ENCODE measurements around the gene UNC80. TPM values are rescaled to one million over a fixed set of nuclear protein-coding genes. Genes with fewer than 3 reads are reported as not detected.

UNC80 gene
- total RNA-seq, 4 donors from 2014 or later, result 0.19 TPM; not detected in 3

DNA sequence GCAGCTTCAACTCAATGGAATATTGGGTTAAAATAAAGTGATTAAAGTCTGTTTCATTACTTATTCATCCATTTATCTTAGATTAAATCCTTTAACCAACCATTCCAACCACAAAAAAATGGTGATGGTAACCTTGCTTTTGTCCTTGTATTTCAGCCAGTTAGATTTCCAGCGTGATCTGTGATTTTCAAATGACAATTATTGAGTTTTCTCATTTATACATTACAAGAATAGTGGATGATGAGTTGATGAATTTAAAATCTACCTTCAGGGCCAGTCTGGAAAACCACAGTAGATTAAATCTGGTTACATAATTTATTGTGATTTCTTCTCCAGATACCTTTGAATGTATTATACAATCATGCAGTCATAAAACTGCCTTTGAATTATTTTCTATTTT lies 29.7 kb upstream of the UNC80 start:
- WGBS, 2 donors, result 55 to 59% methylated on average over 1 of the region's 1 CpG
- Histone ChIP-seq H3K27me3 (no peaks in the 10 kb centered on the region), H3K36me3 (no peaks in the 10 kb centered on the region), H3K27ac (no peak overlapping the region), H3K9me3 (no peaks in the 10 kb centered on the region), H3K4me3 (no peak overlapping the region), H3K4me1 (no peaks in the 10 kb centered on the region)
- DNase-seq, result no peak
- intact Hi-C loops (cut with DNase I), result no loop called here
- TF ChIP-seq POLR2A (IDR thresholded peaks at IDR 0.05), result no peak
- TF ChIP-seq, protein P1, sequence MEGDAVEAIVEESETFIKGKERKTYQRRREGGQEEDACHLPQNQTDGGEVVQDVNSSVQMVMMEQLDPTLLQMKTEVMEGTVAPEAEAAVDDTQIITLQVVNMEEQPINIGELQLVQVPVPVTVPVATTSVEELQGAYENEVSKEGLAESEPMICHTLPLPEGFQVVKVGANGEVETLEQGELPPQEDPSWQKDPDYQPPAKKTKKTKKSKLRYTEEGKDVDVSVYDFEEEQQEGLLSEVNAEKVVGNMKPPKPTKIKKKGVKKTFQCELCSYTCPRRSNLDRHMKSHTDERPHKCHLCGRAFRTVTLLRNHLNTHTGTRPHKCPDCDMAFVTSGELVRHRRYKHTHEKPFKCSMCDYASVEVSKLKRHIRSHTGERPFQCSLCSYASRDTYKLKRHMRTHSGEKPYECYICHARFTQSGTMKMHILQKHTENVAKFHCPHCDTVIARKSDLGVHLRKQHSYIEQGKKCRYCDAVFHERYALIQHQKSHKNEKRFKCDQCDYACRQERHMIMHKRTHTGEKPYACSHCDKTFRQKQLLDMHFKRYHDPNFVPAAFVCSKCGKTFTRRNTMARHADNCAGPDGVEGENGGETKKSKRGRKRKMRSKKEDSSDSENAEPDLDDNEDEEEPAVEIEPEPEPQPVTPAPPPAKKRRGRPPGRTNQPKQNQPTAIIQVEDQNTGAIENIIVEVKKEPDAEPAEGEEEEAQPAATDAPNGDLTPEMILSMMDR (IDR thresholded peaks at IDR 0.05), result no peak

DNA sequence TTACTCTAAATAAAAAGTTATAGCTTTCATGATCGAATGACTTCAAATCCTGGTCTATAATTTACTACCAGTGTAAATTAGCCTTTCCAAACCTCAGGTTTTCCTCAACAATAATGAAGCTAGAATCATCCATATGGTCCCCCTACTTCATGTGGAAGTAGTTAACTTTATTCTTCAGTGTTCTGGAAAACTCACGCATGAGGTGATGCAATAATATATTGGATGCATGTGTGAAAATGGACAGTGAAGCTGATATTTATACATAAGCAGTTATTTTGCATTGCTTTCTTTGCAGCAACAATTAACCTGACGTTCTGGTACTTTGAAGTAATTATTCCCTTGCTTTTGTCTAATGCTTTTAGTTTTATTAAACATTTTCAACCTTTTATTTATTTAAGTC lies 18.6 kb upstream of the UNC80 start:
- Histone ChIP-seq H3K9me3 (no peaks in the 10 kb centered on the region), H3K4me1 (no peaks in the 10 kb centered on the region), H3K36me3 (no peaks in the 10 kb centered on the region), H3K4me3 (no peak overlapping the region), H3K27me3 (no peaks in the 10 kb centered on the region), H3K27ac (no peak overlapping the region)
- 34 to 40% methylated on average over 3 of the region's 3 CpGs for WGBS, 2 donors
- DNase-seq, result no peak
- TF ChIP-seq, protein P1 (IDR thresholded peaks at IDR 0.05), result no peak
- TF ChIP-seq POLR2A (IDR thresholded peaks at IDR 0.05), result no peak
- intact Hi-C loops (cut with DNase I), result no loop called here

DNA sequence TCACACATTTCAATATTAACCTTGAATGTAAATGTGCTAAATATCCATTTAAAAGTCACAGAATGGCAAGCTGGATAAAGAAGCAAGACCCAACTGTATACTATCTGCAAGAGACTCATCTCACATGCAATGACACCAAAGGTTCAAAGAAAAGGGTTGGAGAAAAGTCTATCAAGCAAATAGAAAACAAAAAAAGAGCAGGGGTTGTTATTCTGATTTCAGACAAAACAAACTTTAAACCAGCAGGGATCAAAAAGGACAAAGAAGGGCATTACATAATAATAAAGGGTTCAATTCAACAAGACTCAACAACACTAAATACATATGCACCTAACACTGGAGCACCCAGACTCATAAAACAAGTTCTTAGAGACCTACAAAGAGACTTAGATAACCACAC lies 14.5 kb upstream of the UNC80 start:
- Histone ChIP-seq H3K9me3 (no peaks in the 10 kb centered on the region), H3K4me3 (no peak overlapping the region), H3K36me3 (no peaks in the 10 kb centered on the region), H3K4me1 (no peaks in the 10 kb centered on the region), H3K27ac (no peak overlapping the region), H3K27me3 (no peaks in the 10 kb centered on the region)
- no peak for DNase-seq
- TF ChIP-seq, protein P1 (IDR thresholded peaks at IDR 0.05), result no peak
- no peak for TF ChIP-seq POLR2A (IDR thresholded peaks at IDR 0.05)
- intact Hi-C loops (cut with DNase I), result no loop called here

DNA sequence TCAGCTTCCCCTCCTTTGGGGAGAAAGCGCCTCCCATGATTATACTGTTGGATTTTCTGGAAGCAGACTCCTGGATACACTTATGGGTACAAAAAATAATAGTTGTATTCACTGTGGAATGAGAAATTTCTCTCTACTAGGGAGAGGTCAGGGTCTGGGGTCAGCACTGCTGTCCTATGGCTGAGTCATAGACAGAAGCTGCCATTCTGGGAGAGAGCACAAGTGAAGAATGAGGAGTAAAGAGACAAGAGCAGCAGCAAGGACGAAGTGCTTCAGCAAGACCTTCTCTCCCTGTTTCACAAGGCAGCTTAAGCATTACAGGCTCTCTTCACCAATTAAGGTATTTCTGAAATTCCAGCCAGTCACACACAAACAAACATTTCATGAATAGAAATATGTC lies 10.1 kb upstream of the UNC80 start:
- Histone ChIP-seq H3K36me3 (no peaks in the 10 kb centered on the region), H3K27me3 (no peaks in the 10 kb centered on the region), H3K27ac (no peak overlapping the region), H3K4me1 (no peaks in the 10 kb centered on the region), H3K9me3 (no peaks in the 10 kb centered on the region), H3K4me3 (no peak overlapping the region)
- intact Hi-C loops (cut with DNase I), result no loop called here
- no peak for TF ChIP-seq POLR2A (IDR thresholded peaks at IDR 0.05)
- TF ChIP-seq, protein P1 (IDR thresholded peaks at IDR 0.05), result no peak
- 23 to 44% methylated on average over 2 of the region's 2 CpGs for WGBS, 2 donors
- no peak for DNase-seq

DNA sequence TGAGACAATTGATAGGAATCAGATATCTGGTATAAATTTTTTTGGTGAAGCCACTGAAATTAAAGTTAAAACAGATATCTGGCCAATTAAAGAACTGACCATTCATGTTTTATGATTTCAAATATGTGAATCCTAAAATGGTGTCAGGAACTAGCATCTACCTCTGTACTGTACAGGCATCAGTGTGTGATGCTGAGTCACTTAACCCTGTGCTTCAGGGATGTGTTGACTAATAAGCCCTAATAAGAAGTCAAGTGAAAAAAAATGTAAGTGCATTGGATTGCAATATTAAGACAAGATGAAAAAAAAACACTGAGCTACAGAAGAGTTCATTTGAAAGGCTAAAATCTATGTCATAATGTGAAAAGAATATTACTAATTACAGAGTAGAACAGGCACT lies 9.1 kb upstream of the UNC80 start:
- no peak for DNase-seq
- H3K36me3 ChIP-seq, result no peaks in the 10 kb centered on the region
- no peak overlapping the region for H3K4me3 ChIP-seq
- no peak overlapping the region for H3K27ac ChIP-seq
- no peaks in the 10 kb centered on the region for H3K9me3 ChIP-seq
- TF ChIP-seq, protein P1 (IDR thresholded peaks at IDR 0.05), result no peak
- no peak for TF ChIP-seq POLR2A (IDR thresholded peaks at IDR 0.05)
- no peaks in the 10 kb centered on the region for H3K27me3 ChIP-seq
- intact Hi-C loops (cut with DNase I), result no loop called here
- no peaks in the 10 kb centered on the region for H3K4me1 ChIP-seq
